Kidney glomerular epithelial cell (primary cell): Measurements from ENCODE around the gene GGCX.
"Not testable (repeated sequence)": the region's sequence is repeated elsewhere in the genome, so short reads cannot be mapped to it uniquely, and the experiment has no call there.

Experiments
- DNase-seq: peaks from one replicate; lab custom pipeline; 2025; lab: John Stamatoyannopoulos, UW

Gene GGCX

GRCh38 chr2:85575739-85576138 lies 14.4 kb upstream of the GGCX start:
- no peak for DNase-seq

GRCh38 chr2:85566265-85566664 lies 5.0 kb upstream of the GGCX start:
- no peak for DNase-seq

- no peak for DNase-seq
These were observed 2.9 kb upstream of the GGCX start for GRCh38 chr2:85564144-85564563.

- no peak for DNase-seq
These were observed 447 bp downstream of the GGCX start for GRCh38 chr2:85560812-85561279.

- DNase-seq = not testable (repeated sequence)
These were observed 928 bp downstream of the GGCX start for GRCh38 chr2:85560403-85560726.

GRCh38 chr2:85558160-85558559 lies 3.1 kb downstream of the GGCX start:
- no peak for DNase-seq

- DNase-seq = no peak
These were observed 4.2 kb downstream of the GGCX start for GRCh38 chr2:85557130-85557529.

GRCh38 chr2:85554980-85555612 lies 6.2 kb downstream of the GGCX start:
- no peak for DNase-seq

- no peak for DNase-seq
These were observed 8.1 kb downstream of the GGCX start for GRCh38 chr2:85553184-85553583.

GRCh38 chr2:85551698-85552678 lies 9.3 kb downstream of the GGCX start:
- DNase-seq = peak; percentile 54

GRCh38 chr2:85550486-85550885 lies 10.8 kb downstream of the GGCX start:
- no peak for DNase-seq

- DNase-seq = no peak
These were observed 11.5 kb downstream of the GGCX start for GRCh38 chr2:85549826-85550225.

- DNase-seq = no peak
These were observed 12.2 kb downstream of the GGCX start for GRCh38 chr2:85549095-85549494.

- DNase-seq = no peak
These were observed 12.7 kb downstream of the GGCX start for GRCh38 chr2:85548608-85548900.

GRCh38 chr2:85547859-85548607 lies 13.3 kb downstream of the GGCX start:
- no peak for DNase-seq

- no peak for DNase-seq
These were observed 14.0 kb downstream of the GGCX start for GRCh38 chr2:85547089-85547858.

- DNase-seq = no peak
These were observed 15.5 kb downstream of the GGCX start for GRCh38 chr2:85545780-85546240.

- DNase-seq = not testable (repeated sequence)
These were observed 16.1 kb downstream of the GGCX start for GRCh38 chr2:85544915-85545779.

GRCh38 chr2:85544254-85544691 lies 17.0 kb downstream of the GGCX start:
- not testable (repeated sequence) for DNase-seq

GRCh38 chr2:85542777-85543176 lies 18.5 kb downstream of the GGCX start:
- DNase-seq = no peak
